Measurements from ENCODE around the gene CIPC. TPM values are rescaled to one million over a fixed set of nuclear protein-coding genes. Genes with fewer than 3 reads are reported as not detected.

The CIPC gene
- total and polyA plus RNA-seq, 9 of the 15 experiments (the other 6 are each of a cell fraction or from before 2014, with no cell fraction given) = 5.0 to 16.9 (median 10.7) TPM

DNA sequence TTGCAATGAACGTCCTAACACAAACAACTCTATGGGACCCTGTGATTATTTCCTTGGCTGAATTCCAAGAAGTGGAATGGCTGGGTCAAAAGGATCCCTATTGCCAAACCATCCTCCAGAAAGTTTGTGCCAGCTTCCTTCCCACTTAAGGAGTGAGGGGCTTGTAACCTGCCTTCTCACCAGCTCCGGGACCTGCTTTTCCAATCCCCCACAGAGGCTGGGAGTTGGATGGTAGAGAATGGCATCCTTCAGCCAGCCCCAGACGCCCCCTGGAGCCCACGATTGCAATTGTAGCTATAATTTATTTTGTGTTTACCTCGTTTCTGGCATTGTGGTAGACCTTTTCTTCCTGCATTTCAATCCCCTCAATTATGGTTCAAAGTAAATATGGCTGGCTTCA, 53.2 kb downstream of the CIPC start:
- Histone ChIP-seq H3K9me3 (replicated peaks; ENCODE audit: control insufficient read depth, insufficient read depth, low read depth, low read length) (no peaks in the 10 kb centered on the region), H3K4me3 (no peak overlapping the region), H3K27ac (ENCODE audit: extremely low read depth, low read depth, low read length) (no peak overlapping the region), H3K79me2 (ENCODE audit: control insufficient read depth, insufficient read depth, low read length) (no peaks in the 10 kb centered on the region), H3K36me3 (ENCODE audit: control insufficient read depth, insufficient read depth, low read length) (no peaks in the 10 kb centered on the region), H3K9me1 (ENCODE audit: control insufficient read depth, insufficient read depth, low read length) (no peaks in the 10 kb centered on the region), H3K4me2 (ENCODE audit: insufficient read depth, low read length) (no peak overlapping the region), H3K27me3 (ENCODE audit: control insufficient read depth in 2 of 2, insufficient read depth in 2 of 2, low read length in 2 of 2) (peaks cover 0 to 15% of the 10 kb centered on the region in 2 experiments; a peak in 3 of 5 replicates), H3K9ac (ENCODE audit: insufficient read depth in 1 of 2, low read depth in 2 of 2, low read length in 2 of 2) (no peak overlapping the region), H2AFZ (ENCODE audit: low read depth, low read length) (no peak overlapping the region), H4K20me1 (replicated peaks; ENCODE audit: control insufficient read depth, insufficient read depth, low read length) (no peaks in the 10 kb centered on the region), H3K4me1 (replicated peaks in 1 of 2; ENCODE audit: control insufficient read depth in 2 of 2, insufficient read depth in 2 of 2, low read length in 2 of 2) (no peaks in the 10 kb centered on the region; a peak in 1 of 5 replicates)
- ChIA-PET POLR2A (interaction anchor here (0.6 to 1.8 kb wide), 4 partner anchors 15 to 665 kb away, joined by 3 to 4 read pairs (median 4); no protein-coding TSS in a partner anchor), CTCF (ENCODE audit: low intra/inter-chr PET ratio) (interaction anchor here (0.6 to 1.8 kb wide), 3 partner anchors 62 to 1361 kb away, joined by 3 to 6 read pairs (median 3); no protein-coding TSS in a partner anchor)
- 2% methylated on average over 5 of the region's 5 CpGs for WGBS (ENCODE audit: insufficient coverage, low coverage, missing lambda C conversion rate)
- BruUV-seq (replicated peaks) = no TSS peak
- FAIRE-seq (no peak), ATAC-seq (peak; percentile 63), DNase-seq (ENCODE audit: extremely low read depth in 1 of 4, low spot score in 3 of 4) (peak; percentile 31 to 33 (median 32))
- intact Hi-C loops (cut with micrococcal nuclease) = loop anchor here (5.0 kb wide), 3 partner anchors 61 to 401 kb away; no protein-coding TSS in a partner anchor
- in situ Hi-C loops (cut with MboI) = no loop called here
- TF ChIP-seq HNRNPUL1 (IDR thresholded peaks at IDR 0.05; ENCODE audit: low read length) (no peak), ILK (tag; IDR thresholded peaks at IDR 0.05; ENCODE audit: borderline replicate concordance, low read depth) (no peak), PURB (CRISPR knock-in tag; IDR thresholded peaks at IDR 0.05; ENCODE audit: low read depth) (no peak), GTF2A2 (tag; IDR thresholded peaks at IDR 0.05) (no peak), KDM1A (IDR thresholded peaks at IDR 0.05) (no peak), MED1 (CRISPR knock-in tag; IDR thresholded peaks at IDR 0.05; ENCODE audit: borderline replicate concordance) (no peak), CREB1 (IDR thresholded peaks at IDR 0.05) (no peak), CREB1 (CRISPR knock-in tag; IDR thresholded peaks at IDR 0.05) (no peak), SNIP1 (IDR thresholded peaks at IDR 0.05; ENCODE audit: low read depth) (no peak), LCOR (CRISPR knock-in tag; IDR thresholded peaks at IDR 0.05) (no peak), RAD21 (CRISPR knock-in tag; conservative IDR thresholded peaks at IDR 0.05 in 1 of 2, IDR thresholded peaks at IDR 0.05 in 1 of 2) (peak in 1 of 2 experiments; percentile 46; a peak in 2 of 4 replicates), NFIC (IDR thresholded peaks at IDR 0.05) (peak; percentile 88), SMAD2 (IDR thresholded peaks at IDR 0.05; ENCODE audit: low read depth, low read length) (no peak)
- TF ChIP-seq, protein P1, sequence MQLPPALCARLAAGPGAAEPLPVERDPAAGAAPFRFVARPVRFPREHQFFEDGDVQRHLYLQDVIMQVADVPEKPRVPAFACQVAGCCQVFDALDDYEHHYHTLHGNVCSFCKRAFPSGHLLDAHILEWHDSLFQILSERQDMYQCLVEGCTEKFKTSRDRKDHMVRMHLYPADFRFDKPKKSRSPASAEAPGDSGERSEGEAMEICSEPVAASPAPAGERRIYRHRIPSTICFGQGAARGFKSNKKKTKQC (CRISPR knock-in tag; IDR thresholded peaks at IDR 0.05) = no peak
- TF ChIP-seq, protein P2, sequence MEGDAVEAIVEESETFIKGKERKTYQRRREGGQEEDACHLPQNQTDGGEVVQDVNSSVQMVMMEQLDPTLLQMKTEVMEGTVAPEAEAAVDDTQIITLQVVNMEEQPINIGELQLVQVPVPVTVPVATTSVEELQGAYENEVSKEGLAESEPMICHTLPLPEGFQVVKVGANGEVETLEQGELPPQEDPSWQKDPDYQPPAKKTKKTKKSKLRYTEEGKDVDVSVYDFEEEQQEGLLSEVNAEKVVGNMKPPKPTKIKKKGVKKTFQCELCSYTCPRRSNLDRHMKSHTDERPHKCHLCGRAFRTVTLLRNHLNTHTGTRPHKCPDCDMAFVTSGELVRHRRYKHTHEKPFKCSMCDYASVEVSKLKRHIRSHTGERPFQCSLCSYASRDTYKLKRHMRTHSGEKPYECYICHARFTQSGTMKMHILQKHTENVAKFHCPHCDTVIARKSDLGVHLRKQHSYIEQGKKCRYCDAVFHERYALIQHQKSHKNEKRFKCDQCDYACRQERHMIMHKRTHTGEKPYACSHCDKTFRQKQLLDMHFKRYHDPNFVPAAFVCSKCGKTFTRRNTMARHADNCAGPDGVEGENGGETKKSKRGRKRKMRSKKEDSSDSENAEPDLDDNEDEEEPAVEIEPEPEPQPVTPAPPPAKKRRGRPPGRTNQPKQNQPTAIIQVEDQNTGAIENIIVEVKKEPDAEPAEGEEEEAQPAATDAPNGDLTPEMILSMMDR (IDR thresholded peaks at IDR 0.05 in 2 of 3, conservative IDR thresholded peaks at IDR 0.05 in 1 of 3; ENCODE audit: insufficient read depth in 2 of 3, low read depth in 1 of 3, low read length in 3 of 3) = peak; percentile 59 to 66 (median 63)
- TF ChIP-seq, protein P3, sequence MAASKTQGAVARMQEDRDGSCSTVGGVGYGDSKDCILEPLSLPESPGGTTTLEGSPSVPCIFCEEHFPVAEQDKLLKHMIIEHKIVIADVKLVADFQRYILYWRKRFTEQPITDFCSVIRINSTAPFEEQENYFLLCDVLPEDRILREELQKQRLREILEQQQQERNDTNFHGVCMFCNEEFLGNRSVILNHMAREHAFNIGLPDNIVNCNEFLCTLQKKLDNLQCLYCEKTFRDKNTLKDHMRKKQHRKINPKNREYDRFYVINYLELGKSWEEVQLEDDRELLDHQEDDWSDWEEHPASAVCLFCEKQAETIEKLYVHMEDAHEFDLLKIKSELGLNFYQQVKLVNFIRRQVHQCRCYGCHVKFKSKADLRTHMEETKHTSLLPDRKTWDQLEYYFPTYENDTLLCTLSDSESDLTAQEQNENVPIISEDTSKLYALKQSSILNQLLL (CRISPR knock-in tag; IDR thresholded peaks at IDR 0.05; ENCODE audit: borderline replicate concordance) = no peak
- TF ChIP-seq, protein P4, sequence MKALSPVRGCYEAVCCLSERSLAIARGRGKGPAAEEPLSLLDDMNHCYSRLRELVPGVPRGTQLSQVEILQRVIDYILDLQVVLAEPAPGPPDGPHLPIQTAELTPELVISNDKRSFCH (CRISPR knock-in tag; IDR thresholded peaks at IDR 0.05) = no peak
- TF ChIP-seq, protein P4 (tag; IDR thresholded peaks at IDR 0.05) = no peak
